Thyroid gland (tissue), 4 donors: ENCODE results near the gene EID2B.

Source experiments
- POLR2A ChIP-seq, 2 donors: fragments of 450-650 bp; IDR thresholded peaks; one replicate each; pipeline ENCODE4 v1.6.1; 2017; ENCODE audit warnings: antibody characterized with exemption in 2 of 2, mild to moderate bottlenecking in 2 of 2, moderate library complexity in 1 of 2
- TF ChIP-seq, protein P1 (sequence below), 6 experiments: fragments of 200-600 bp in 3 of 6; fragments of 450-650 bp in 3 of 6; sonication (generic) in 3 of 6; IDR thresholded peaks; one replicate each; pipeline ENCODE4 v1.5.1; 2016 to 2019; ENCODE audit warnings: antibody characterized with exemption in 6 of 6, mild to moderate bottlenecking in 2 of 6, inconsistent platforms in 1 of 6, moderate library complexity in 1 of 6

DNA sequence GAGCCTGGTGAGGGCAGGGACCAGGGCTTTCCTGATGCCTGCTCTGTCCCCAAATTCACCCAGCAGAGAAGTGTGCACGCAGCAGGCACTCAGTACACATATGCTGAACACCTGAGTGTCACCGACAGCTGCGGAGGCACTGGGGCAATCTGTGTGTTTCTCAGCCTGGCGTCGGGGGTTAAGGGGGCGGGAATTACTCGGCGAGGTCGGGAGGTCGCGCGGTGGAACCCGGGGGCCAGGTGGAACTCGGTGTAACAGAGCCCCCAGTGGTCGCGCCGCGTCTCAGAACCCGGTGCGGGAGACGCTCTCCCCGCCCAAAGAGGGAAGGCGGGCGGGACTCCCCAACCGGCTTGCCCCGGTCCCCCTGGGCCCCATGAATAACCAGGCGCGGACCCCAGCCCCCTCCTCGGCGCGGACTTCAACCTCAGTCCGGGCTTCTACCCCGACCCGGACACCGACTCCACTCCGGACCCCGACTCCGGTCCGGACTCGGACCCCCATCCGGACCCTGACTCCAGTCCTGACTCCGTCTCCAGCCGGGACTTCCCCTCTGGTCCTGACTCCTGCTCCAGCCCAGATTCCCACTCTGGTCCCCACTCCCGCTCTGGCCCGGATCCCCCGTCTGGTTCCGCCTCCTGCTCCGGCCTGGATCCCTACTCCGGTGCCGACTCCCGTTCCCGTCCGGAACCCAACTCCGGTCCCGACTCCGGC, 17.7 kb downstream of the EID2B start, which contains the start of gene SELENOV:
- TF ChIP-seq, protein P1, sequence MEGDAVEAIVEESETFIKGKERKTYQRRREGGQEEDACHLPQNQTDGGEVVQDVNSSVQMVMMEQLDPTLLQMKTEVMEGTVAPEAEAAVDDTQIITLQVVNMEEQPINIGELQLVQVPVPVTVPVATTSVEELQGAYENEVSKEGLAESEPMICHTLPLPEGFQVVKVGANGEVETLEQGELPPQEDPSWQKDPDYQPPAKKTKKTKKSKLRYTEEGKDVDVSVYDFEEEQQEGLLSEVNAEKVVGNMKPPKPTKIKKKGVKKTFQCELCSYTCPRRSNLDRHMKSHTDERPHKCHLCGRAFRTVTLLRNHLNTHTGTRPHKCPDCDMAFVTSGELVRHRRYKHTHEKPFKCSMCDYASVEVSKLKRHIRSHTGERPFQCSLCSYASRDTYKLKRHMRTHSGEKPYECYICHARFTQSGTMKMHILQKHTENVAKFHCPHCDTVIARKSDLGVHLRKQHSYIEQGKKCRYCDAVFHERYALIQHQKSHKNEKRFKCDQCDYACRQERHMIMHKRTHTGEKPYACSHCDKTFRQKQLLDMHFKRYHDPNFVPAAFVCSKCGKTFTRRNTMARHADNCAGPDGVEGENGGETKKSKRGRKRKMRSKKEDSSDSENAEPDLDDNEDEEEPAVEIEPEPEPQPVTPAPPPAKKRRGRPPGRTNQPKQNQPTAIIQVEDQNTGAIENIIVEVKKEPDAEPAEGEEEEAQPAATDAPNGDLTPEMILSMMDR (IDR thresholded peaks at IDR 0.05) = no peak
- peak in 1 of 2 donors; percentile 23 for TF ChIP-seq POLR2A (IDR thresholded peaks at IDR 0.05)
